GM18951 (cell line): ENCODE data around the gene LRRC73.
A peak's percentile ranks its signal among the peaks of the same experiment; 100 is the strongest.

Experiments used
- POLR2A ChIP-seq: IDR thresholded peaks from 4 replicates; pipeline ENCODE4 v1.6.1; 2011; ENCODE audit warnings: mild to moderate bottlenecking; ENCODE audit not compliant: insufficient read length, insufficient read depth; ENCODE audit errors: extremely low read depth
- in situ Hi-C: fragments of 300-500 bp; cut with MboI; formaldehyde crosslinking; loops from one replicate; pipeline ENCODE4 v1.12.0; 2022; ENCODE audit warnings: low sequenced_read_pairs, mixed read lengths, inconsistent platforms; ENCODE audit not compliant: unreplicated experiment

LRRC73 gene

DNA sequence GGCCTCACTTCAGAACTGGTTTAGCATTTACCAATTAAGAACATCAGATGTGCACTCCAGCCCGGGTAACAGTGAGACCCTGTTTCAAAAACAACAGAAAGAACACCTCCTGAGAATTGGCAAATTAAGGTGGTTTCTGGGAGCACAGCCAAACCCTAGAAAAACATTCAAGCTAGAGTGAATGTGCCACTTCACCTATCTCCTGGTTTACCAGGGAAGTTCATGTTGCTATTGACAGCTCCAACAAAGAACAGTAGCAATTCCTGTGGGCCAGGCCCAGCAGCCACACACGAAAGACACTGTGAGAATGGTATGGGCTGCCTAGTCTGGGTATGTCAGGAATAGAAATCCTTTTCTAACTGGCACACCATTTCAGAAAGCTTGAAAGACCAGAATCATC lies 11.7 kb upstream of the LRRC73 start:
- in situ Hi-C loops = no loop called here

DNA sequence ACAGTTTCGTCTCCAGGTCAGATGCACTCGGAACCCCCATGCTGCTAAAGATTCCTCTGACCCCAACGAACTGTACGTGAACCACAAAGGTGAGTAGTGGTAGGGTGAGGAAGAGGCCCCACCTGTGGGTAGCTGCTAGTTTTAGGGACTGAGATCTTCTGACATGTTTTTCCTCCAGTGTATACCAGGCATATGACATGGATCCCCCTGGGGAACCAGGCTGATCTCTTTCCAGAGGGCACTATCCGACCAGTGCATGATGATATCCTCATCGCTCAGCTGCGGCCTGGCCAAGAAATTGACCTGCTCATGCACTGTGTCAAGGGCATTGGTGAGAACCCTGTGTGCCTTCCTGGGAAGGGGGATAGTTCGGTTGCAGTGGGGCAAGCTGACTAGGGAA lies 10.0 kb upstream of the LRRC73 start:
- no peak for TF ChIP-seq POLR2A
- in situ Hi-C loops = no loop called here

More for the DNA sequence above, 11.7 kb upstream of the LRRC73 start:
- no peak for TF ChIP-seq POLR2A

DNA sequence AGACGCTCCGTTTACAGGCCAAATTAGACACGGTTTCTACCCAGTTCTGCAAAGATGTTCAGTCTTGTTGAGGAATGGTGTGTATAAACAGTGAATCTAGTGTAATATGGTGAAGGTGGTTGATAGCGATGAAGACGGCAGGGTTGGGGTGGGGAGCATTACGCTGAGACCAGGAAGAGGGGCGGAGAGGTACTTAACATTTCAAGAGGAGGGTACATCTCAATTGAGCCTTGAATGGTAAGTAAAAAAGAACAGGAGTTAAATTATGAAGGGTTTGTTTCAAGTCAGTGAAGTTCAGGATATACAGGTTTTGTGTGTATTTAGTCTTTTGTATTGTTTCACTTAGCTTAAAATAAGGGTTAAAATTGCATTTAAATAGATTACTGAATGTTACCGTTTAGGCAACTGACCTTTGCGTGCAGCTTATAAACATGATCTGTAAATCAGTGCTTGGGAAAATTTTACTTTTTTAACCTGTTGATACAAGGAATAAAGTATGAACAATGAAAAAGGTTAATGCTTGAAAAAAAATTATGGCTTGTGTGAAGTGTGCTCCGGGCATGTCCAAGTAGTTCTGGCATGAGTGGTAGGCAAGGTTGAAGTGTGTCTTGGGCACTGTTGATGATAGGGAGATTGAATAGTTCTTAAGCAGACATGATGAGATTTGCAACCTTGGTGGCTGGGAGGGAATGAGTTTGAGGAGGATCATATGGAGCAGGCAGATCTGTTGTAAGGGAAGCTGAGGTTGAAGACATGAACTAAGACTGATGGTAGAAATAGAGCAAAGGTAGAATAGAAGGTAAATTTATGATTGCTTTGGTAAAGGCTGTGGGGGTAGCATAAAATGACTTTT lies 7.6 kb upstream of the LRRC73 start:
- TF ChIP-seq POLR2A = no peak
- in situ Hi-C loops = no loop called here

GRCh38 chr6:43516697-43517504 lies 6.8 kb upstream of the LRRC73 start, which contains the start of the genes POLR1C and YIPF3:
TSS of gene POLR1C (plus strand) at chr6:43517089. CDS start at chr6:43517110, 21 bp downstream.
TSS of gene YIPF3 (minus strand) at chr6:43516926. CDS start at chr6:43516807, 119 bp downstream.
- in situ Hi-C loops = no loop called here
- peak; percentile 94 for TF ChIP-seq POLR2A

- TF ChIP-seq POLR2A = no peak
- in situ Hi-C loops = no loop called here
Measured at GRCh38 chr6:43516367-43516696, 6.2 kb upstream of the LRRC73 start.

- in situ Hi-C loops = no loop called here
- no peak for TF ChIP-seq POLR2A
Measured at GRCh38 chr6:43515808-43516207, 5.7 kb upstream of the LRRC73 start.

DNA sequence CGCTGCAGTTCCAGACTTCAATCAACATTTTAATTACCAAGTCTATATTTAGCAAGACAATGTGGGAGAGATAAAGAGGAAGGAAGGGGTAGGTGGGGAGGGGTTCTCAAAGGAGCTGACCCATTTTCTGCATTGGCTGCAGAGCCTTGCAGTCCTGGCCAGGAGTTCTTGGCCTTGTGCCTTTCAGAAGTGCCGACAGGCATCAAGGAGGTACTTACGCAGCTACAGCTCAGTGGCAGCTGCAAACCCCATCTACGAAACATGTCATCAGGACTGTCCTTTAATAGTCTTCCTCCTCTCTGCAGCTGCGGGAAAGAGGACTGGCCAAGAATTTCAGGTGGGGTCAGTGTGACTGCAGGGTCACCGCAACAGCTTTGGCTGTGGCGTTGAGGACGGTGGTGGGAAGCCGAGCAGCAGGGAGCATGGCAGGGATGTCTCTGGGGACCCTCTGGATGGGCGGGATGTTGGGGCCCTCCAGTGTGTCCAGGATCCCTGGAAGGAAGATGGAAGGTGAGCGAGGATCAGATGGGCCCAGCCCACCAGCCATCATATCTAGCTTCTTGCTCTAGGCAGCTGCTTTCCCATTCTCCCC lies 1.8 kb upstream of the LRRC73 start:
- TF ChIP-seq POLR2A = no peak
- in situ Hi-C loops = no loop called here

DNA sequence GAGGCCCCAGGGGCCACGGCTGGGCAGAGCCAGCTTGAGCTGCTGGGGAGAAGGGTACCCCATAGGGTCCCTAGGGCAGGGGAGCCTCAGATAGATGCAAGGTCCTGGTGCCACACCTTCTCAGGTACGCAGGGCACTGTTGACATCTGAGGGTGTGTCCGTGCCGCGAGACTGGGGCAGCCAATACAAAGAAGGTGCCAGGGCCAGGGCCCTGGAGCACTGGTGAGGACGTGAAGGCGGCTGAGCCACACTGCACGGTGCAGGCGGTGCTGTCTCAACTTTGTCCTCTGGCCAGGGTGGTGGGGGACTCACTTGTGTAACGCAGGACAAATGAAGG lies 649 bp upstream of the LRRC73 start:
- in situ Hi-C loops = no loop called here
- TF ChIP-seq POLR2A = no peak

GRCh38 chr6:43509142-43509983 lies 783 bp downstream of the LRRC73 start:
- in situ Hi-C loops = loop anchor here (10.0 kb wide), 2 partner anchors 55 to 255 kb away; partner anchors contain the start of gene DLK2
- no peak for TF ChIP-seq POLR2A

GRCh38 chr6:43508481-43509141 lies 1.5 kb downstream of the LRRC73 start:
- no peak for TF ChIP-seq POLR2A
- in situ Hi-C loops = loop anchor here (10.0 kb wide), 2 partner anchors 54 to 254 kb away; partner anchors contain the start of gene DLK2

- in situ Hi-C loops = loop anchor here (10.0 kb wide), 2 partner anchors 52 to 252 kb away; partner anchors contain the start of gene DLK2
- TF ChIP-seq POLR2A = no peak
Measured at GRCh38 chr6:43506667-43507471, 3.3 kb downstream of the LRRC73 start.
